Loucy (cell line): ENCODE measurements around the gene OR56A3.

Source experiments
- H2AFZ ChIP-seq: fragments of 200-600 bp; sonication (generic); 2 replicates; pipeline ENCODE4 v1.6.0; 2016; ENCODE audit warnings: antibody characterized with exemption, mild to moderate bottlenecking, low read length, moderate library complexity
- H3F3A ChIP-seq: fragments of 200-600 bp; 2 replicates; pipeline ENCODE4 v1.6.0; 2016; ENCODE audit warnings: antibody characterized with exemption, low read depth, mild to moderate bottlenecking
- H3K27me3 ChIP-seq: fragments of 200-600 bp; sonication (generic); 2 replicates; pipeline ENCODE4 v1.6.1; 2014; ENCODE audit warnings: low read length, mild to moderate bottlenecking; ENCODE audit not compliant: insufficient read depth, poor library complexity, severe bottlenecking
- H3K36me3 ChIP-seq: fragments of 200-600 bp; sonication (generic); 2 replicates; pipeline ENCODE4 v1.6.1; 2016; ENCODE audit warnings: low read length; ENCODE audit not compliant: insufficient read depth
- H3K4me1 ChIP-seq: fragments of 200-600 bp; sonication (generic); 2 replicates; pipeline ENCODE4 v1.5.1; 2014; ENCODE audit warnings: low read length, mild to moderate bottlenecking; ENCODE audit not compliant: insufficient read depth, poor library complexity, severe bottlenecking
- H3K4me2 ChIP-seq: fragments of 200-600 bp; sonication (generic); 2 replicates; pipeline ENCODE4 v1.6.0; 2014; ENCODE audit warnings: antibody characterized with exemption, low read length, low read depth, mild to moderate bottlenecking; ENCODE audit not compliant: poor library complexity, severe bottlenecking
- H3K4me3 ChIP-seq: fragments of 200-600 bp; sonication (generic); 2 replicates; pipeline ENCODE4 v1.5.1; 2014; ENCODE audit warnings: low read length, mild to moderate bottlenecking, mixed read lengths; ENCODE audit not compliant: poor library complexity, severe bottlenecking
- H3K79me2 ChIP-seq: fragments of 200-600 bp; sonication (generic); 2 replicates; pipeline ENCODE4 v1.6.1; 2014; ENCODE audit warnings: low read length; ENCODE audit not compliant: insufficient read depth
- H3K9ac ChIP-seq: fragments of 200-600 bp; sonication (generic); 2 replicates; pipeline ENCODE4 v1.6.0; 2014; ENCODE audit warnings: mild to moderate bottlenecking, low read depth, low read length, moderate library complexity; ENCODE audit not compliant: poor library complexity, severe bottlenecking
- H3K9me2 ChIP-seq: fragments of 200-600 bp; sonication (generic); replicated peaks from 2 replicates; pipeline ENCODE4 v1.6.1; 2016; ENCODE audit warnings: low read depth, low read length, mixed read lengths
- H3K9me3 ChIP-seq: fragments of 200-600 bp; sonication (generic); 2 replicates; pipeline ENCODE4 v1.6.1; 2014; ENCODE audit warnings: mild to moderate bottlenecking, antibody characterized with exemption, low read length, low read depth; ENCODE audit not compliant: insufficient read depth
- H4K20me1 ChIP-seq: fragments of 200-600 bp; sonication (generic); 2 replicates; pipeline ENCODE4 v1.6.0; 2014; ENCODE audit warnings: antibody characterized with exemption, low read length, mild to moderate bottlenecking; ENCODE audit not compliant: insufficient read depth, poor library complexity, severe bottlenecking
- EZH2phosphoT487 ChIP-seq: fragments of 200-600 bp; IDR thresholded peaks from 2 replicates; pipeline ENCODE4 v1.6.1; 2018; ENCODE audit warnings: antibody characterized with exemption, mild to moderate bottlenecking, moderate library complexity, borderline replicate concordance
- TF ChIP-seq, protein P1 (sequence below): fragments of 200-600 bp; sonication (generic); conservative IDR thresholded peaks from 2 replicates; pipeline ENCODE4 v1.5.1; 2014; ENCODE audit warnings: mild to moderate bottlenecking, antibody characterized with exemption, low read length

OR56A3 gene

DNA sequence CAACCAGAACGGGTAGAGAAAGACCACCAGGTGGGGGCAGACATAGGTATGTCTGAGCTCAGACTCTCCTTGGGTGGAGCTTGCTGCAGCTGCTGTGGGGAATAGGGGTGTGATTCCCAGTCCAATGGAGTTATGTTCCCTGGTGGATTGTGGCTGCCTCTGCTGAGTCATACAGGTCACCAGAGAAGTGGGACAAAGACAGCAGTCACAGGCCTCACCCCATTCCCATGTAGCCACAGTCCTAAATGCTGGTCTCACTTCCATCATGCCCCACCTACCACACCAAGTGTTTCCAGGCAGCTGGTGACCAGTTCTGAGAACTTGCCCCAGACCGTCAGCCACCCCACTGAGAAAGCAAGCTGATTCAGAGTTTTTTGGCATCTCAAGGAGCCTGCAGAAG, 31.5 kb upstream of the OR56A3 start:
- Histone ChIP-seq H4K20me1 (no peaks in the 10 kb centered on the region), H3K36me3 (no peaks in the 10 kb centered on the region), H3K4me1 (no peaks in the 10 kb centered on the region), H3F3A (no peaks in the 10 kb centered on the region), H3K79me2 (no peaks in the 10 kb centered on the region), H3K4me3 (no peak overlapping the region), H3K9me3 (no peaks in the 10 kb centered on the region), H3K9ac (no peak overlapping the region), H3K9me2 (no peaks in the 10 kb centered on the region), H3K27me3 (no peaks in the 10 kb centered on the region), H2AFZ (no peak overlapping the region), H3K4me2 (no peak overlapping the region)
- TF ChIP-seq, protein P1, sequence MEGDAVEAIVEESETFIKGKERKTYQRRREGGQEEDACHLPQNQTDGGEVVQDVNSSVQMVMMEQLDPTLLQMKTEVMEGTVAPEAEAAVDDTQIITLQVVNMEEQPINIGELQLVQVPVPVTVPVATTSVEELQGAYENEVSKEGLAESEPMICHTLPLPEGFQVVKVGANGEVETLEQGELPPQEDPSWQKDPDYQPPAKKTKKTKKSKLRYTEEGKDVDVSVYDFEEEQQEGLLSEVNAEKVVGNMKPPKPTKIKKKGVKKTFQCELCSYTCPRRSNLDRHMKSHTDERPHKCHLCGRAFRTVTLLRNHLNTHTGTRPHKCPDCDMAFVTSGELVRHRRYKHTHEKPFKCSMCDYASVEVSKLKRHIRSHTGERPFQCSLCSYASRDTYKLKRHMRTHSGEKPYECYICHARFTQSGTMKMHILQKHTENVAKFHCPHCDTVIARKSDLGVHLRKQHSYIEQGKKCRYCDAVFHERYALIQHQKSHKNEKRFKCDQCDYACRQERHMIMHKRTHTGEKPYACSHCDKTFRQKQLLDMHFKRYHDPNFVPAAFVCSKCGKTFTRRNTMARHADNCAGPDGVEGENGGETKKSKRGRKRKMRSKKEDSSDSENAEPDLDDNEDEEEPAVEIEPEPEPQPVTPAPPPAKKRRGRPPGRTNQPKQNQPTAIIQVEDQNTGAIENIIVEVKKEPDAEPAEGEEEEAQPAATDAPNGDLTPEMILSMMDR = no peak
- no peak for TF ChIP-seq EZH2phosphoT487

DNA sequence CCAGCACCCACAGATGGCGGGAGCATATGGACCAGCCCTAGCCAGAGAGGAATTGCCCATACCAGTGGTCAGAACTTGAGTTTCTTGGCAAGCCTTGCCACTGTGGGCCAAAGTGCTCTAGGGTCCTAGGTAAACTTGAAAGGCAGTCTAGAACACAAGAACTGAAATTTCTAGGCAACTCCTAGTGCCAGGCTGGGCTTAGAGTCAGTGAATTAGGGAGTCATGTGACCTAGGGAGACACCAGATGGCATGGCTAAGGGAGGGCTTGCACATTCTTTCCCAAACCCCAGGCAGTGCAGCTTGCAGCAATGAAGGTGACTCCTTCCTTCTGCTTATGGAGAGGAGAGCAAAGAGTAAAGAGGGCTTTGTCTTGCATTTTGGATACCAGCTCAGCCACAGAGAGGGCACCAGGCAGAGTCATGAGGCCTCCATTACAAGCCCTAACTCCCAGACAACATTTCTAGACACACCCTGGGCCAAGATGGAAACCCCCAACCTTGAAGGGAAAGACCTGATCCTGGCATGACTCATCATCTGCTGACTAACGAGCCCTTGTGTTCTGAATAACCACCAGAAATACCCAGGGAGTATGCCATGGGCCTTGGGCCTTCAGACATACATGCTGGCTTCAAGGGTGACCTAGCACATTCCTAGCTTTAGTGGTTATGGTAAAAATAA, 19.2 kb upstream of the OR56A3 start:
- H3K9me2 ChIP-seq = no peaks in the 10 kb centered on the region
- H3K79me2 ChIP-seq = no peaks in the 10 kb centered on the region
- no peak overlapping the region for H3K4me3 ChIP-seq
- no peaks in the 10 kb centered on the region for H3F3A ChIP-seq
- H2AFZ ChIP-seq = no peak overlapping the region
- no peaks in the 10 kb centered on the region for H4K20me1 ChIP-seq
- H3K9me3 ChIP-seq = no peaks in the 10 kb centered on the region
- H3K4me2 ChIP-seq = no peak overlapping the region
- H3K9ac ChIP-seq = no peak overlapping the region
- TF ChIP-seq, protein P1 = no peak
- no peak for TF ChIP-seq EZH2phosphoT487
- no peaks in the 10 kb centered on the region for H3K4me1 ChIP-seq
- H3K36me3 ChIP-seq = no peaks in the 10 kb centered on the region
- H3K27me3 ChIP-seq = no peaks in the 10 kb centered on the region

DNA sequence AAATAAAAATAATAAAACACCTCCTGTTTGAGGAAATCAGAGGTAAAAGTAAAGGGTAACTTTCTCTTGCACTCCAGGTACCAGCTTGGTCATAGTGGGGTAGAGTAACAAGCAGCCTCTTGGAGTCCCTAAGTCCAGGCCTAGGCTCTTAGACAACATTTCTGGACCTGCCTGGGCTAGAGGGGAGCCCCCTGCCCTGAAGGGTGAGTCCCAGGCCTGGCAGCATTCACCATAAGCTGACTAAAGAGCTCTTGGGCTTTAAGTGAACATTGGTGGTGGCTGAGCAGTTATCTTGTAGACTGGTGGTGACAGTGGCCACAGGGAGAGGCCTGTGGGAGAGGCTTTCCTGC, 18.6 kb upstream of the OR56A3 start:
- H2AFZ ChIP-seq = no peak overlapping the region
- no peaks in the 10 kb centered on the region for H3K36me3 ChIP-seq
- no peaks in the 10 kb centered on the region for H3F3A ChIP-seq
- H3K4me3 ChIP-seq = no peak overlapping the region
- no peaks in the 10 kb centered on the region for H3K79me2 ChIP-seq
- H3K9me3 ChIP-seq = no peaks in the 10 kb centered on the region
- no peaks in the 10 kb centered on the region for H3K27me3 ChIP-seq
- H4K20me1 ChIP-seq = no peaks in the 10 kb centered on the region
- no peak overlapping the region for H3K9ac ChIP-seq
- no peak for TF ChIP-seq EZH2phosphoT487
- TF ChIP-seq, protein P1 = no peak
- H3K4me2 ChIP-seq = no peak overlapping the region
- H3K9me2 ChIP-seq = no peaks in the 10 kb centered on the region
- no peaks in the 10 kb centered on the region for H3K4me1 ChIP-seq
